CD4-positive, alpha-beta T cell (primary cell): ENCODE results near the gene CYS1. TPM values are rescaled to one million over a fixed set of nuclear protein-coding genes. Genes with fewer than 3 reads are reported as not detected.

ENCODE experiments used
- ATAC-seq: fragments of 200-7000 bp; cut with Tn5 transposase; one replicate; pipeline ENCODE4 v1.10.0; 2022; ENCODE audit warnings: mild to moderate bottlenecking; ENCODE audit not compliant: poor library complexity
- CTCF ChIA-PET: fragments of 350-600 bp; sonication (Branson Sonifier 250); formaldehyde crosslinking; loops from one replicate; lab custom pipeline; 2021; ENCODE audit warnings: antibody characterized with exemption, inconsistent platforms; lab: Charles Lee
- POLR2A ChIA-PET: fragments of 350-600 bp; sonication (Branson Sonifier 250); formaldehyde crosslinking; loops from one replicate; lab custom pipeline; 2021; ENCODE audit warnings: antibody characterized with exemption, inconsistent platforms; lab: Charles Lee
- DNase-seq, 14 experiments: peaks; one replicate each; pipeline ENCODE4 v3.0.0-alpha.2; 2013 to 2020; ENCODE audit warnings: mixed read lengths in 2 of 14
- H3K27ac ChIP-seq, 2 donors: one replicate each; pipeline versions ENCODE4 v1.5.1 to v1.7.0; 2013; ENCODE audit warnings: low read length in 2 of 2, low read depth in 1 of 2, mild to moderate bottlenecking in 1 of 2
- H3K27me3 ChIP-seq, 2 experiments: 1 replicate in 1 of 2; 2 replicates in 1 of 2; pipeline versions ENCODE4 v1.6.1 to v1.7.0; 2013; ENCODE audit warnings: low read length in 2 of 2, control low read depth in 1 of 2, mild to moderate bottlenecking in 1 of 2, moderate library complexity in 1 of 2; ENCODE audit not compliant: insufficient read depth in 2 of 2, control insufficient read depth in 1 of 2
- H3K36me3 ChIP-seq: one replicate; pipeline ENCODE4 v1.6.1; 2013; ENCODE audit warnings: low read length, control low read depth; ENCODE audit not compliant: insufficient read depth
- H3K4me1 ChIP-seq: one replicate; pipeline ENCODE4 v1.6.1; 2013; ENCODE audit warnings: low read length, control low read depth; ENCODE audit not compliant: insufficient read depth
- H3K4me3 ChIP-seq: one replicate; pipeline ENCODE4 v1.5.1; 2013; ENCODE audit warnings: mild to moderate bottlenecking, low read length, moderate library complexity
- H3K9me3 ChIP-seq, 2 experiments: 1 replicate in 1 of 2; 2 replicates in 1 of 2; pipeline versions ENCODE4 v1.6.1 to v1.7.0; 2013; ENCODE audit warnings: low read length in 2 of 2, mild to moderate bottlenecking in 2 of 2, control low read depth in 1 of 2, moderate library complexity in 1 of 2; ENCODE audit not compliant: control insufficient read depth in 1 of 2, insufficient read depth in 1 of 2
- H3K27ac Mint-ChIP-seq: one replicate; pipeline ENCODE4 v1.8.0; 2020; ENCODE audit warnings: mixed read lengths
- H3K27me3 Mint-ChIP-seq: one replicate; pipeline ENCODE4 v1.8.0; 2021; ENCODE audit warnings: mixed read lengths
- H3K36me3 Mint-ChIP-seq: one replicate; pipeline ENCODE4 v1.8.0; 2021; ENCODE audit warnings: low read depth, mixed read lengths
- H3K4me1 Mint-ChIP-seq: one replicate; pipeline ENCODE4 v1.8.0; 2021; ENCODE audit warnings: low read depth, mixed read lengths
- H3K4me3 Mint-ChIP-seq: one replicate; pipeline ENCODE4 v1.8.0; 2020; ENCODE audit warnings: mild to moderate bottlenecking, mixed read lengths
- H3K9me3 Mint-ChIP-seq: one replicate; pipeline ENCODE4 v1.8.0; 2020; ENCODE audit warnings: mixed read lengths
- intact Hi-C, 2 experiments: fragments of 100-400 bp; cut with DNase I in 1 of 2; cut with micrococcal nuclease in 1 of 2; formaldehyde crosslinking; loops; one replicate each; pipeline versions ENCODE4 v1.15.1 to v1.9.0; 2023 to 2025; cut with DNase I, micrococcal nuclease
- total RNA-seq, 174 experiments: library from RNA in 2 of 174; stranded (reverse) in 2 of 174; gene quantifications; one replicate each; pipeline ENCODE4 v1.2.3 and lab custom pipeline; 2021 to 2026
- TF ChIP-seq, protein P1 (sequence below): fragments of 200-600 bp; IDR thresholded peaks from one replicate; pipeline ENCODE4 v1.8.0; 2022; ENCODE audit warnings: antibody characterized with exemption, mild to moderate bottlenecking

Gene CYS1
- total RNA-seq, 2 experiments from 2014 or later = not detected

DNA sequence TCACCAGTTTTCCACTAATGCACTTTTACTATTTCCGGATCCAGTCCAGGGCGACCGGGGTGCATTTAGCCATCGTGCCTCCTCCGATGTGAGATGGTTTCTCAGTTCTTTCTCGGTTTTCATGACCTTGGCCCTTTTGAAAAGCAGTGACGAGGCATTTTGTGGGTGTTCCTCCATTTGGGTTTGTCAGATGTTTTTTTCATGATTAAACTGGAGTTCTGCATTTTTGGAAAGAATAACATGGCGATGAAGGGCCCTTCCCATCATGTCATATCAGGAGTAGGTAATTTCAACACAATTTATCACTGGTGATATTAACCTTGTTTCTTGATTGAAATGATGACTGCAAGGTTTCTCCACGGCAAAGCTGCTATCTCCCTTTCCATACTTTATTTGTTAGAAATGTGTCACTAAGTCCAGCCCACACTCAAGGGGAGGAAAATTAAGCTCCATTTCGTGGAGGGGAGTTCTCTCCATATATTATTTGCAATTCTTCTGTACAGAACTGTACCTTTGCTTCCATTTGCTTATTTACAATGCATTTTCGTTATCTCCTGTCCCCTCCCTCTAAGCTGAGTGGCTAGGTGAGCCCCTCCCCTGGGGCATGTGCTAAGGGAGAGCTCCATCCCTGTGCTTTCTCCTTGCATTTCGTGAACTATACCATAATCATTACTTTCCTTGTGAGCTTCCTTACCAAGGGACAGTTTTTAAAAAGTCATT, 45.7 kb downstream of the CYS1 start:
- Histone ChIP-seq H3K27me3 (no peaks in the 10 kb centered on the region), H3K9me3 (no peaks in the 10 kb centered on the region), H3K36me3 (no peaks in the 10 kb centered on the region), H3K27ac (no peak overlapping the region), H3K4me1 (peaks cover 30% of the 10 kb centered on the region), H3K4me3 (no peak overlapping the region)
- CTCF ChIA-PET = interaction anchor here (1.7 to 4.7 kb wide), 2 partner anchors 14 to 38 kb away, joined by 7 to 22 read pairs; no protein-coding TSS in a partner anchor
- peaks cover 4% of the 10 kb centered on the region for H3K4me1 Mint-ChIP-seq
- POLR2A ChIA-PET = interaction anchor here (1.2 kb wide), 1 partner anchor 10 kb away, joined by 3 read pairs; no protein-coding TSS in a partner anchor
- TF ChIP-seq, protein P1, sequence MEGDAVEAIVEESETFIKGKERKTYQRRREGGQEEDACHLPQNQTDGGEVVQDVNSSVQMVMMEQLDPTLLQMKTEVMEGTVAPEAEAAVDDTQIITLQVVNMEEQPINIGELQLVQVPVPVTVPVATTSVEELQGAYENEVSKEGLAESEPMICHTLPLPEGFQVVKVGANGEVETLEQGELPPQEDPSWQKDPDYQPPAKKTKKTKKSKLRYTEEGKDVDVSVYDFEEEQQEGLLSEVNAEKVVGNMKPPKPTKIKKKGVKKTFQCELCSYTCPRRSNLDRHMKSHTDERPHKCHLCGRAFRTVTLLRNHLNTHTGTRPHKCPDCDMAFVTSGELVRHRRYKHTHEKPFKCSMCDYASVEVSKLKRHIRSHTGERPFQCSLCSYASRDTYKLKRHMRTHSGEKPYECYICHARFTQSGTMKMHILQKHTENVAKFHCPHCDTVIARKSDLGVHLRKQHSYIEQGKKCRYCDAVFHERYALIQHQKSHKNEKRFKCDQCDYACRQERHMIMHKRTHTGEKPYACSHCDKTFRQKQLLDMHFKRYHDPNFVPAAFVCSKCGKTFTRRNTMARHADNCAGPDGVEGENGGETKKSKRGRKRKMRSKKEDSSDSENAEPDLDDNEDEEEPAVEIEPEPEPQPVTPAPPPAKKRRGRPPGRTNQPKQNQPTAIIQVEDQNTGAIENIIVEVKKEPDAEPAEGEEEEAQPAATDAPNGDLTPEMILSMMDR = no peak
- ATAC-seq (no peak), DNase-seq (no peak)
- no peaks in the 10 kb centered on the region for H3K27me3 Mint-ChIP-seq
- intact Hi-C loops = no loop called here
- no peak overlapping the region for H3K4me3 Mint-ChIP-seq
- H3K9me3 Mint-ChIP-seq = no peaks in the 10 kb centered on the region
- H3K36me3 Mint-ChIP-seq = no peaks in the 10 kb centered on the region
- no peak overlapping the region for H3K27ac Mint-ChIP-seq

DNA sequence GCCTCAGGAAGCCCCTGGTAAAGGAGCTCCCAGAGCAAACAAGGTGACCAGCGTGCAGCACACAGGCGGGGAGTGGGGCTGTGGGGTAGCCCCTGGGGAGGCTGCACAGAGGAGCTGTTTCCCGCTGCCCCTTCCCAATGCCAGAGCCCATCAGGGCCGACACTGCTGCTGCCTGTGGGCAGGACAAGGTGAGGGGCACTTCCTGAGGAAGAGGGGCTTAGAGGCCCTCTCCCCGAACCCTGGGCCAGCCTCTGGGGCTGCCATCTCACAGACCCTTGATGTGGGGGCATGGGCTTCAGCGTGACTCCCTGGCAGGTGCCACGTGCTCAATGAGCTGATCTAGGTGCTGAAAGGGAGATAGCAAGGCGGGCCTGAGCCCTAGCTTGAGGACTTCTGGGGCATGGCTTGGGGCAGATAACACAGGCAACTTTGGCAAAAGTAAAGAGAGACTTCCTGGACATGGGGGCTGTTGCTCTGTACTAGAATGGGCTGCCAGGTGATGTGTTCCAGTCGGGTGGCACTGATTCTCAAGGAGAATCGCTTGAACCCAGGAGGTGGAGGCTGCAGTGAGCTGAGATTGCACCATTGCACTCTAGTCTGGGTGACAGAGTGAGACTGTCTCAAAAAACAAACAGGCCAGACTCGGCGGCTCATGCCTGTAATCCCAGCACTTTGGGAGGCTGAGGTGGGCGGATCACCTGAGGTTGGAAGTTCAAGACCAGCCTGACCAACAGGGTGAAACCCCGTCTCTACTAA, 46.8 kb downstream of the CYS1 start:
- H3K9me3 ChIP-seq = no peaks in the 10 kb centered on the region
- Mint-ChIP-seq H3K27me3 (no peaks in the 10 kb centered on the region), H3K36me3 (no peaks in the 10 kb centered on the region), H3K9me3 (no peaks in the 10 kb centered on the region), H3K4me3 (no peak overlapping the region), H3K4me1 (peaks cover 9% of the 10 kb centered on the region), H3K27ac (no peak overlapping the region)
- H3K27me3 ChIP-seq = no peaks in the 10 kb centered on the region
- intact Hi-C loops = no loop called here
- ATAC-seq (no peak), DNase-seq (no peak)
- ChIA-PET CTCF (no interaction called here), POLR2A (no interaction called here)
- no peak overlapping the region for H3K4me3 ChIP-seq
- no peak overlapping the region for H3K27ac ChIP-seq
- peaks cover 41% of the 10 kb centered on the region for H3K4me1 ChIP-seq
- H3K36me3 ChIP-seq = no peaks in the 10 kb centered on the region
- TF ChIP-seq, protein P1 = no peak

DNA sequence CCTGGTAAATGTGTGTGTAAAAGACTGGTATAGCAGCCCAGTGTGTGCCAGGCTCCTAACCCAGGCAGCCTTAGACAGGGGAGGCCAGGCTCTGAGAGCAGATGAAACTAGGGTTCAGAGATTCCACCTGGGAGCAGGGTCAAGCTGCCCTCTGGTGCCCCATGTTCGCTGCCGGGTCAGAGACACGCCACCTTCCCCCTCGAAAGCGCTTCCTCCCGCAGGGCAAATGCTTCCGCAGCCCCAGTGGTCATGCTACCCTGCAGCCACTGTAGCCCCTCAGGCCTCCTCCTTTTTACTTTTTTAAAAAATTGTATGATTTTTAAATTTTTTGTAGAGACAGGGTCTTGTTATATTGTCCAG, 47.5 kb downstream of the CYS1 start:
- intact Hi-C loops = no loop called here
- H3K4me1 ChIP-seq = peaks cover 44% of the 10 kb centered on the region
- no peaks in the 10 kb centered on the region for H3K9me3 ChIP-seq
- Mint-ChIP-seq H3K9me3 (no peaks in the 10 kb centered on the region), H3K4me3 (no peak overlapping the region), H3K27ac (no peak overlapping the region), H3K27me3 (no peaks in the 10 kb centered on the region), H3K4me1 (peaks cover 14% of the 10 kb centered on the region), H3K36me3 (no peaks in the 10 kb centered on the region)
- TF ChIP-seq, protein P1 = no peak
- POLR2A ChIA-PET = no interaction called here
- H3K4me3 ChIP-seq = no peak overlapping the region
- DNase-seq = no peak
- H3K27ac ChIP-seq = no peak overlapping the region
- ATAC-seq = no peak
- no peaks in the 10 kb centered on the region for H3K27me3 ChIP-seq
- no peaks in the 10 kb centered on the region for H3K36me3 ChIP-seq
- CTCF ChIA-PET = no interaction called here
